Esophagus mucosa (tissue), 1 donor: ENCODE results near the gene ZNF587B. TPM values are rescaled to one million over a fixed set of nuclear protein-coding genes. Genes with fewer than 3 reads are reported as not detected.
"Not testable (repeated sequence)": the region's sequence is repeated elsewhere in the genome, so short reads cannot be mapped to it uniquely, and the experiment has no call there.

Source experiments
- ATAC-seq: fragments of 200-7000 bp; cut with Tn5 transposase; one replicate; pipeline ENCODE4 v1.9.1; 2020
- total RNA-seq: library from RNA; stranded (reverse); gene quantifications from one replicate; pipeline ENCODE4 v1.2.4, GENCODE V29; 2023
- donor health status: DM: yes; HTN: yes; CAD: no.

The ZNF587B gene
- total RNA-seq, 1 donor from 2014 or later: 9.3 TPM

DNA sequence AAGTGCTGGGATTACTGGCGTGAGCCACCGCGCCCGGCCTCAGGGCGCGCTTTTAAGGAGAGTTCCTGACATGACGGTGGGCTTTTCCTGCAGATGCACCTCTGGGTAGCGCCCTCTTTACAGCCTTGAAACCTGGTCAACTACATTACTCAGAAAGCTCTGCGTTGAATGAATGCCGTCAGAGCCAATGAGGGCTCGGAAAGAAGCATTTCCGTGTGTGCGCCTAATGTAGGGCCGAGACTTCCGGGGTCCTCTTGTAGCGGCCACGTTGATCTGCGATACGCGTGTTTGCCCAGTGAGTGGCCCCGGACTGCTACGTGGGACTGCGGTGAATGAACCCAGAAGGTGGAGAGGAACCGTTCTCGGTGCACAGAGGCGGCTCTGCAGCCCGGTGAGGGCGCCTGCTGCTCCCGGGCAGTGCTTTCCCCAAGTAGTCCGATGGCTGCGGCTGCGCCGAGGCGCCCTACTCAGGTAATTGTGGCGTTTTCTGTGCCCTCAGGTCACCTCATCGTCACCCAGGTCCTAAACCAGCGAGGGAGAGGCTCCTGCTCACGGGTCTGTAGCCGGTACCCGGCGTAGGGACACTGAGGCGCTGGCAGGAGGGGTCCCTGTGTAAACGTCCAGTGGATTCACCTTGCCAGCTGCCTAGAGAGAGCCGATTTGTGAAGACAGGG, 10.5 kb upstream of the ZNF587B start:
- peak; percentile 89 for ATAC-seq

DNA sequence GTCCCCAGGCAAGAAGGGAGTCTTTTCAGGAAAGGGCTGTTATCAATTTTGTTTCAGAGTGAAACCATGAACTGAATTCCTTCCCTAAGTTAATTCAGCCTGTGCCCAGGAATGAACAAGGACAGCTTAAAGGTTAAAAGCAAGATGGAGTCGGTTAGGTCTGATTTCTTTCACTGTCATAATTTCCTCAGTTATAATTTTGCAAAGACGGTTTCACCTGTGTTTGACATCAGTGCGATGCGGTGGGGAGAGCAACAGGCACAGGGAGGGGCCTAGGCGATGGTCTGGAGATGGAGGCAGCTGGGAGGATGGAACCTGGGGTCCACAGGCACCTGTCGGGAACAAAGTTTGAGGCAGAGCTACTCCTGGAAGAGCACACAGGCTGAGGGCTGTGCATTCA, 9.5 kb upstream of the ZNF587B start:
- no peak for ATAC-seq

DNA sequence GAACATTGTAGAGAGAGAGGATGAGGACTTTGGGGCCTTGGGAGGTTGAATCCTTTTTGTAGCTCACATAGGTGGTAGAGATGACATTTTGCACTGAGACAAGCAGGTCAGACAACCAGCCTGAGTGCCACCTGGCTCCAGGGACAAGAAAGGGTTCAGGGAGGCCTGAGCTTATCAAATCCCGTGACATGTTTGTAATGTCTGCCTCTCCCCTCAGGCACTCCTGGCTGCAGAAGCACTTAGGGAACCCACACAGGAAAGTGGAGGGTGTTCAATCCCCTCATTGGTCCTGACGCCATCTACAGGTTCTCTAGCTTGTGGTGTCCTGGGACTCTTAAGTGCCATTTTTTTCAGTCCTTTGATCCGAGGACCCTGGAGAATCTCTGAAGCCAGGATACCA, 9.0 kb upstream of the ZNF587B start:
- ATAC-seq: not testable (repeated sequence)

DNA sequence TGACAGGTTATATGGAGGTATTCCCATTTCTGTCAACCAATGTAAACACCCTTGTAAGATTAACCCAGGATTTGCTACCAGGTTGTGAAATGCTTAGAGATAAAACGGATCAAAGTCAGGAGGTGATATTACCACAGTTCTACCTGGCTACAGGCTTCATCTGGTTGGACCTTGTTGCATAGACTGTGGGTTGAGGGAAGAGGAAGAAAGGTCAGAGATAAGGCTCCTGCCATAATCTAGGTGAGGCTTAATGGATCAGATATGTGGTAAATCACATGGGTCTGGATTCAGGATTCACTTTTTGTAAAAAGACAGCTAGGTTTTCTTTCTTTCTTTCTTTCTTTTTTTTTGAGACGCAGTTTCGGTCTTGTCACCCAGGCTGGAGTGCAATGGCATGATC, 8.6 kb upstream of the ZNF587B start:
- ATAC-seq: not testable (repeated sequence)

DNA sequence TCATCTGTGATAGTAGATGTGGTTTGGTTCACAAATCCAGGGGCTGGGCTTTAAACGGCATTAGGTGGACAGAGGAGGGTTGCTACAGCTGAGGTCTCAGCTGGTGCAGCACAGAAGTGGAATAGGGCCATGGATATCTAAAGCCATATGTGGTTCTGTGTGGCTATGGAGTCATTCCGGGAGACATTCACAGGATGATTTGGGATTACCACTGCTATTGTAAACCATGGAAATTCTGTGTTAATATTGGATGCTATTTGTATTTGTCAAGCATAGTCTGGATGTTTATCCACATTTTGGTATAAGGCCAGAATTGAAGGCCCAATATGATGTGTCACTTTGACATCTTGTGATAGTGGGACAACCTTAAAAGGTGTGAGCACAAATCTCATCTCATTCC, 6.9 kb upstream of the ZNF587B start:
- ATAC-seq: not testable (repeated sequence)

DNA sequence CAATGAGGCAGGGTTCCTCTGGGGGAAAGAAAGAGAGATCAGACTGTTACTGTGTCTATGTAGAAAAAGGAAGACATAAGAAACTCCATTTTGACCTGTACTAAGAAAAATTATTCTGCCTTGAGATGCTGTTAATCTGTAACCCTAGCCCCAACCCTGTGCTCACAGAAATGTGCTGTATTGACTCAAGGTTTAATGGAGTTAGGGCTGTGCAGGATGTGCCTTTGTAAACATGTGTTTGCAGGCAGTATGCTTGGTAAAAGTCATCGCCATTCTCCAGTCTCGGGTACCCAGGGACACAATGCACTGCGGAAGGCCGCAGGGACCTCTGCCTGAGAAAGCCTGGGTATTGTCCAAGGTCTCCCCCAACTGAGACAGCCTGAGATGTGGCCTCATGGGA, 6.5 kb upstream of the ZNF587B start:
- not testable (repeated sequence) for ATAC-seq

DNA sequence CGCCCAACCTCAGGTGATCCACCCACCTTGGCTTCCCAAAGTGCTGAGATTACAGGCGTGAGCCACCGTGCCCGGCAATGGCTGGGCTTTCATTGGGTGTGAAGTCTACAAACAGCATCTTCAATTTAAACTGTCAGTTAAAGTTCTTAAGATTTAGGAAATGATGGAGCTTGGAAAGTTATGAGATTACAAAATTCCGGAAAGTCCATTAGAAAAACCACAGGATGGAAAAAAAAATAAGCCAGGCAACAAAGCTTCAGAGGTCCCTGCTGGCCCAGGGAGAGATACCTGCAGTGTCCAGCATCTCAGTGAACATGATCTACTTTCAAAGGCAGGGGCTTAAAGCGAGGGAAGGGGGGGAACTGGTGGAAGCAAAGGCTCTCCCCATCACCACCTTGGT, 4.6 kb upstream of the ZNF587B start:
- ATAC-seq: no peak

DNA sequence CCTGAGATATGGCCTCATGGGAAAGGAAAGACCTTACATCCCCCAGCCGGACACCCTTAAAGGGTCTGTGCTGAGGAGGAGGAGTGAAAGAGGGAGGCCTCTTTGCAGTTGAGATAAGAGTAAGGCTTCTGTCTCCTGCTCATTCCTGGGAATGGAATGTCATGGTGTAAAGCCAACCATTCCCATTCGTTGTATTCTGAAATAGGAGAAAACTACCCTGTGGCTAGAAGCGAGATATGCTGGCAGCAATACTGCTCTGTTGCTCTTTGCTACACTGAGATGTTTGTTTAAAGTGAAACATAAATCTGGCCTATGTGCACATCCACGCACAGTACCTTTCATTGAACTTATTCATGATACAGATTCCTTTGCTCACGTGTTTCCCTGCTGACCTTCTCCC, 783 bp upstream of the ZNF587B start:
- no peak for ATAC-seq

DNA sequence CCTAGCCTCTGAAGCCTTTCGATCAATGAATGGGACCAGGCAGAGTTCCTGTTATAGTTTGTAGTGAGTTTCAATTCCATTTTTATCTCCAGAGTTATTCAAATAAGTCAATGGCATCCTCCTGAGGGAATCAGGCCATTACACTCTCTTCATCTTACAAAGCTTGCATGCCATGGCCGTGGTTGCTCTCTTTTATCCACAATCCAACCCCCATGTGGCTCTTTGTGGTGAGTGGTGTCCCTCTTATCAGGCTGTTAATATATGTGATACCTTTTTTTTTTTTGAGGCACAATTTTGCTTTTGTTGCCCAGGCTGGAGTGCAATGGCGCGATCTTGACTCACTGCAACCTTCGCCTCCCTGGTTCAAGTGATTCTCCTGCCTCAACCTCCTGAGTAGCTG, 6.9 kb downstream of the ZNF587B start:
- not testable (repeated sequence) for ATAC-seq

DNA sequence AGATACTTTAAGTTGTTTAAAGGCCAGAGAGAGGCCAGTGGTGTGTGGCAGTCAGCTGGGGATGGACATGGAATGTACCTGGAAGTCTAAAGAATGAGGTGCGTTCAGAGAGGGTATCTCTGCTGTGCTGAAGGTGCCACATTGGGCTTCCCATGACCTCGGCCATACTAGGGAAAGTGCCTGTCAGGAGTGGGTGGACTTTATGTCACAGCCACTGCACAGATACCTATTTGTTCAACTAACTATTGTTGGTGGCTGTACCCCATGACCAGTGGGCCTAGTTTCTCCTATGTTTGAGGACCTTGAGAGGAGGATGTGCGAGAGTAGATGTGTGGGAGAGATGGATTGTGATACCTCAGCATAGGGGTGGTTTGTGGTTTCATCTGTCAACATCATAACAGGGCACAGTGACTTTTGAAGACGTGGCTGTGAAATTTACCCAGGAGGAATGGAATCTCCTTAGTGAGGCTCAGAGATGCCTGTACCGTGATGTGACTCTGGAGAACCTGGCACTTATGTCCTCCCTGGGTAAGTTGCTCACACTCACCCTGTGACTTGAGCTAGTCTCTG, 8.6 kb downstream of the ZNF587B start:
- ATAC-seq: not testable (repeated sequence)

DNA sequence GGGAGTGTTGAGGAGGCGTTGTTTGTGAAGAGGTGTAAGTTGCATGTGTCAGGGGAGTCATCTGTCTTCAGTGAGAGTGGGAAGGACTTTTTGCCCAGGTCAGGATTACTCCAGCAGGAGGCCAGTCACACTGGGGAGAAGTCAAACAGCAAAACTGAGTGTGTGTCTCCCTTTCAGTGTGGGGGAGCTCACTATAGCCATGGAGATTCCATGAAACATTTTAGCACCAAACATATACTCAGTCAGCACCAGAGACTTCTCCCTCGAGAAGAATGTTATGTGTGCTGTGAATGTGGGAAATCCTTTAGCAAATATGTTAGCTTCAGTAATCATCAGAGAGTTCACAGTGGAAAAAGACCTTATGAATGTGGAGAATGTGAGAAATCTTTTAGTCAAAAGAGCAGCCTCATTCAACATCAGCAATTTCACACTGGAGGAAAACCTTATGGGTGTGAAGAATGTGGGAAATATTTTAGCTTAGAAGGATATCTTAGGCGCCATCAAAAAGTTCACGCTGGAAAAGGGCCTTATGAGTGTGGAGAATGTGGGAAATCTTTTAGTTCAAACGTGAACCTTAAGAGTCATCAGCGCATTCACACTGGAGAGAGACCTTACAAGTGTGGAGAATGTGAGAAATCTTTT, 11.1 kb downstream of the ZNF587B start:
- no peak for ATAC-seq

DNA sequence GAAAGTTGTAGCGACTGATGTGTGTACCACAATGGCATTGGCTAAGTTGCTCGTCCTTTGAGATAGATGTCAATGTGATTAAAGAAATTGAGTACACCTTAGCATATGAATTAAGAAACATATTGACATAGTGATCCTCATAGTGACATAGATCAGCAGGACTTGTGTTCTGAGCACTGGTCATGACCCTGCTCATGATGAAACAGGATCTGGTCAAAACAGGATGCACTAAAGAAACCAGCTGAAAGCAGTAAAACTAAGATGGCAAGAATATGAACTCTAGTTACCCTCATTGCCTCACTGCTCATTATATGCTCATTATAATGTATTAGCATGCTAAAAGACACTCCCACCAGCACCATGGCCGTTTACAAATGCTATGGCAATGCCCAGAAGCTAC, 17.1 kb downstream of the ZNF587B start:
- not testable (repeated sequence) for ATAC-seq

DNA sequence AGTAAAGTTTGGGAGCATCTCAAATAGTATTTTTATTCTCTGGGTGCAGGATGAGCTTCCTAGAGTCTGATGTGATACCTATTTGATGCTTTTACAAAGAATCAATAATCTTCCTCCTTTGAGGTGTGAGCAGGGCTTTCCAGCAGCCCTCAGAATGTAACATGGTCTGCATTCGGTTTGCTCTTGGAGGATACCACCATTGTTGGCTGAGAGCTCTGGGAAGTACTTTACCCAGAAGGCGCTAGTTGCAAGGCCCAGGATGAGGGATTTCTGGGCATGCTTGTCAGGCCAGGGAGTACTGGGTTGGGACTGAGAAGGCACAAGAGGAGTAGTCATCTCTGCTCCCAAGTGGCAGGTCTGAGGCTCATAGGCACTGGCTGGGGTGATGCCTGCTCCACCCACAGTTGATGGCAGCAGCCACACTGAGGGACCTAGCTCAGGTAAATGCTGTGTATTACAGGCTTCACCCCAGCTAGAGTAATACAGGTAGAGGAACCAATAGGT, 19.1 kb downstream of the ZNF587B start:
- ATAC-seq: not testable (repeated sequence)

DNA sequence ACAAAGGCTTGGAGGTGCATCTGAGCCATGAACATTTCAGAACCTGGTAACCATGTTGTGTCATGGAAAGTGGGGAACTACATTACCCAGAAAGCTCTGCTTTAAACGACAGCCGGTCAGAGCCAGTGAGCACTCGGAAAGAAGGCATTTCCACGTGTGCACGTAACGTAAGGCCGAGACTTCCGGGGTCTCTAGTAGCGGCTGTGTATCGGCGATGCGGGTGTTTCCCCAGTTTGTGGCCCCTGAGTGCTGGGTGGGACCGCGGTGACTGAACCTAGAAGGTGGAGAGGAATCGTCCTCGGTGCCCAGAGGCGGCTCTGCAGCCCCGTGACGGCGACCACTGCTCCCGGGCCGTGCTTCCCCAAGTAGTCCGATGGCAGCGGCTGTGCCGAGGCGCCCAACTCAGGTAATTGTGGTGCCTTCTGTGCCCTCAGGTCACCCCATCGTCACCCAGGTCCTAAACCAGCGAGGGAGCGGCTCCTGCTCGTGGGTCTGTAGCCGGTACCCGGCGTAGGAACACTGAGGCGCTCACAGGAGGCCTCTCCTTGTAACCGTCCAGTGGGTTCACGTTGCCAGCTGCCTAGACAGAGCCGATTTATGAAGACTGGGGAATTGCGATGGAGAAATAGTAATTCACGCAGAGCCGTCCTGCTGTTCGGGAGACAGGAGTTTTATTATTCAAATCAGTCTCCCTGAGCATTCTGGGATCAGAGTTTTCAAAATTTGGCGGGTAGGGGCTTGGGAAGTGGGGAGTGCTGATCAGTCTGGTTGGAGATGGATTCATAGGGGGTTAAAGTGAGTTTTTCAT, 19.8 kb downstream of the ZNF587B start, which contains the start of gene ZNF587:
Gene ZNF587 (plus strand): TSS at position 194 of the 808 bp plus-strand sequence. CDS start 180 bp downstream, at position 374.
- ATAC-seq: peak; percentile 96

DNA sequence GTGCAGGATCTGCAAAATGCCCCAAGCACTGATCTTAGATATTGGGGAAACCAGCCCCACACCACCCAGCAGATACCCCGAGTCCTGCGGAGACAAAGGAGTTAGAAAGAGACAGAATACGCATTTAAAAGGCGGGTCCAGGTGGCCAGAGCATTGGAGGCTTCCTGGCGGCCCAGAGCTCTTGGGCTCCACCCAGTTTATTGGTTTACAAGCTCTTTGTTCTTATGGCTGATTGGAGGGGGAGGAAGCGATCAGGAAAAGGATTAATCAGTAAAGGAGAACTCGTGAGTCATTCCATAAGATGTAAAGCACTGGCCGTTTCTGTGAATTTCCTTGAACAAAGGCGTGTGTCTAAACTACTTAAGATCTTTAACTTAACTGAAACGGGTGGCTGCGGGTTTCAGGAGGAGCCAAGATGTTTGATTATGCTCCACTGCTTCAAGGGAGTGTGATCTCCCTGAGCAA, 20.5 kb downstream of the ZNF587B start:
- peak; percentile 29 for ATAC-seq

DNA sequence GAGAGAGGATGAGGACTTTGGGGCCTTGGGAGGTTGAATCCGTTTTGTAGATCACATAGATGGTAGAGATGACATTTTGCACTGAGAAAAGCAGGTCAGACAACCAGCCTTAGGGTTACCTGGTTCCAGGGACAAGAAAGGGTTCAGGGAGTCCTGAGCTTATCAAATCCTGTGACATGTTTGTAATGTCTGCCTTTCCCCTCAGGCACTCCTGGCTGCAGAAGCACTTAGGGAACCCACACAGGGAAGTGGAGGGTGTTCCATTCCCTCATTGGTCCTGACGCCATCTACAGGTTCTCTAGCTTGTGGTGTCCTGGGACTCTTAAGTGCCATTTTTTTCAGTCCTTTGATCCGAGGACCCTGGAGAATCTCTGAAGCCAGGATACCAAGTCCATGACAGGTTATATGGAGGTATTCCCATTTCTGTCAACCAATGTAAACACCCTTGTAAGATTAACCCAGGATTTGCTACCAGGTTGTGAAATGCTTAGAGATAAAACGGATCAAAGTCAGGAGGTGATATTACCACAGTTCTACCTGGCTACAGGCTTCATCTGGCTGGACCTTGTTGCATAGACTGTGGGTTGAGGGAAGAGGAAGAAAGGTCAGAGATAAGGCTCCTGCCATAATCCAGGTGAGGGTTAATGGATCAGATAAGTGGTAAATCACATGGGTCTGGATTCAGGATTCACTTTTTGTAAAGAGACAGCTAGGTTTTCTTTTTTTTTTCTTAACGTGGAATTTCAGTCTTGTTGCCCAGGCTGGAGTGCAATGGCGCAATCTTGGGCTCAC, 21.9 kb downstream of the ZNF587B start:
- not testable (repeated sequence) for ATAC-seq

DNA sequence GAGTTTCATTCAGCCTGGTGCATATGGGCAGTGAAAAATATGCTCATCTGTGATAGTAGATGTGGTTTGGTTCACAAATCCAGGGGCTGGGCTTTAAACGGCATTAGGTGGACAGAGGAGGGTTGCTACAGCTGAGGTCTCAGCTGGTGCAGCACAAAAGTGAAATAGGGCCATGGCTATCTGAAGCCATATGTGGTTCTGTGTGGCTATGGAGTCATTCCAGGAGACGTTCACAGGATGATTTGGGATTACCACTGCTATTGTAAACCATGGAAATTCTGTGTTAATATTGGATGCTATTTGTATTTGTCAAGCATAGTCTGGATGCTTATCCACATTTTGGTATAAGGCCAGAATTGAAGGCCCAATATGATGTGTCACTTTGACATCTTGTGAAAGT, 24.0 kb downstream of the ZNF587B start:
- ATAC-seq: not testable (repeated sequence)

DNA sequence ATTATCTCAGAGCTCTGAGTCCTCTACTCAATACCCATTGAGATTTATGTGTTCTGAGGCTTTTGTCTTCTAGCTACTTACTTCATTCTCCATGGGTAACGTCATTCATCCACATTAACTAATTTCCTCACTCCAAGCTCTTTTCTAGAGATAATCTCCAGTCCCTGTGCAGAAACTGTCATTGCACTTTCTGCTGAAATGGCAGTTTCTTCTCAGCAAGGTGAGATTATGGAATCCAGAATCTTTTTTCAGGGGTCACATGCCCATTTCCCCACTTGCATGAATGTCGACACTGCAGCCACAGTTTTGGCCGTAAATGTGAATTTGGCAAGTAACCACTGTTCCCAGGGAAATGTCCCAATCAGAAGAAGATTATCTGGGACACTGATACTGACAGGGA, 32.3 kb downstream of the ZNF587B start:
- ATAC-seq: not testable (repeated sequence)

DNA sequence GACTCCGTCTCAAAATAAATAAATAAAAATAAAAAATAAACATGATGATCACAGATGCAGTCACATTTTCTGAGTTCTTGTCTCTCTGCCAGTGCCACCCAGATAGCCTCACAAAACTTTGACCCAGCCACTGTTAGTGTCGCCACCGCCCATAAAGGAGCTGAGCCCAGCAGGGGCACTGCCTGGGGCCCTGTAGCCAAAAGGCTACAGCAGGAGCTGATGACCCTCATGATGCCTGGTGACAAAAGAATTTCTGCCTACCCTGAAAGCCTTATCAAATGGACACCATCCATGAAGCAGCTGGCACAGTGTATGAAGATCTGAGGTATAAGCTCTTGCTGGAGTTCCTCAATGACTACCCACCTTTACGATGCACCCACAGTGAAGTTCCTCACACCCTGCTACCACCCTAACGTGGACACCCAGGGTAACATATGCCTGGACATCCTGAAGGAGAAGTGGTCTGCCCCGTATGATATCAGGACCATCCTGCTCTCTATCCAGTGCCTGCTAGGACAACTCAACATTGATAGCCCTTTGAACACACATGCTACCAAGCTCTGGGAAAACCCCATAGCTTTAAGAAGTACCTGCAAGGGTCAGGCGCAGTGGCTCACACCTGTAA, 37.9 kb downstream of the ZNF587B start:
- peak; percentile 17 for ATAC-seq

DNA sequence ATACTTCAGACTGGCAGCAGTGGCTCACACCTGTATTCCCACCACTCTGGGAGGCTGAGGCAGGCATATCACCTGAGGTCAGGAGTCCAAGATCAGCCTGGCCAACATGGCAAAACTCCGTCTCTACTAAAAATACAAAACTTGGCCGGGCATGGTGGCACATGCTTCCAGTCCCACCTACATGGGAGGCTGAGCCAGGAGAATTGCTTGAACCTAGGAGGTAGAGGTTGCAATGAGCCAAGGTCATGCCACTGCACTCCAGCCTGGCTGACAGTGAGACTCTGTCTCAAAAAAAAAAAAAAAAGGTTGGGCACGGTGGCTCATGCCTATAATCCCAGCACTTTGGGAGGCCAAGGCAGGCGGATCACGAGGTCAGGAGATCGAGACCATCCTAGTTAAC, 39.6 kb downstream of the ZNF587B start:
- ATAC-seq: not testable (repeated sequence)

DNA sequence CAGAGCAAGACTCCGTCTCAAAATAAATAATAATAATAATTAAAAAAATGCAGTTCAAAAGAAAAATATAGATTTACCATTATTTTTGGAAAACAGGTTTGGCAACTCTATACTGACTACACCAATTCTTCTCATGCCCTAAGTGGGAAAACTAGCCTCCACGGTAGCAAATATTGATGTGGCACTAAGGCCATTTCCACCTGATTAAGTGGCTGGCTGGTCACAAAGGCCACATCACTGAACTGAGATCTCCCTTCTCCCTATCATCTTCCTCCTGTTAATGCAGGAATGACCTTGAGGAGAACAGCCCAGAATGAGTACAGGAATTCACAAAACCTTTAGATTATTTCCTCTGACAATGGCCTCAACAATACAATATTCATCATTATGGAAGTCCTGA, 40.1 kb downstream of the ZNF587B start:
- ATAC-seq: no peak
